MCF 10A (cell line): ENCODE data around the gene DDO. TPM values are rescaled to one million over a fixed set of nuclear protein-coding genes. Genes with fewer than 3 reads are reported as not detected.

ENCODE experiments used
- BruUV-seq: library from RNA; stranded (reverse); fragments of 400-500 nt; replicated peaks from 2 replicates; lab custom pipeline; 2021; lab: Mats Ljungman, UMichigan
- CTCF ChIA-PET: fragments of 300-600 bp; sonication (Branson Sonifier 250); formaldehyde crosslinking; extraction: SDS; loops from one replicate; lab custom pipeline; 2021; ENCODE audit warnings: antibody characterized with exemption, inconsistent platforms; lab: Yijun Ruan, JAX
- POLR2A ChIA-PET: fragments of 300-600, 350-650 bp; sonication (Branson Sonifier 250); formaldehyde crosslinking; extraction: SDS; loops from one replicate; lab custom pipeline; 2020; ENCODE audit warnings: antibody characterized with exemption, inconsistent platforms; lab: Yijun Ruan, JAX
- DNase-seq: peaks from one replicate; pipeline ENCODE4 v3.0.0-alpha.2; 2018; ENCODE audit not compliant: unreplicated experiment
- H3K27ac Mint-ChIP-seq: one replicate; pipeline ENCODE4 v1.8.0; 2022; ENCODE audit warnings: mild to moderate bottlenecking, low read depth, mixed read lengths; ENCODE audit not compliant: unreplicated experiment
- H3K27me3 Mint-ChIP-seq: one replicate; pipeline ENCODE4 v1.8.0; 2022; ENCODE audit warnings: mixed read lengths; ENCODE audit not compliant: insufficient read depth, unreplicated experiment
- H3K36me3 Mint-ChIP-seq: one replicate; pipeline ENCODE4 v1.8.0; 2022; ENCODE audit warnings: mild to moderate bottlenecking, moderate library complexity, mixed read lengths; ENCODE audit not compliant: insufficient read depth, unreplicated experiment
- H3K4me1 Mint-ChIP-seq: one replicate; pipeline ENCODE4 v1.8.0; 2022; ENCODE audit warnings: mixed read lengths; ENCODE audit not compliant: insufficient read depth, unreplicated experiment
- H3K4me3 Mint-ChIP-seq: one replicate; pipeline ENCODE4 v1.8.0; 2022; ENCODE audit warnings: mild to moderate bottlenecking, moderate library complexity, mixed read lengths; ENCODE audit not compliant: unreplicated experiment
- H3K9me3 Mint-ChIP-seq: one replicate; pipeline ENCODE4 v1.8.0; 2022; ENCODE audit warnings: mixed read lengths; ENCODE audit not compliant: unreplicated experiment
- CTCF ChIP-seq: fragments of 200-600 bp; IDR thresholded peaks from one replicate; pipeline ENCODE4 v1.8.0; 2022; ENCODE audit warnings: antibody characterized with exemption, mild to moderate bottlenecking; ENCODE audit not compliant: unreplicated experiment
- intact Hi-C: fragments of 100-400 bp; cut with micrococcal nuclease; formaldehyde crosslinking; loops from 2 replicates; pipeline ENCODE4 v1.14.1; 2022
- total RNA-seq: library from RNA; stranded (reverse); gene quantifications from 2 replicates; pipeline ENCODE4 v1.2.3, GENCODE V29; 2022

The DDO gene
- total RNA-seq, 1 experiment from 2014 or later = not detected

- intact Hi-C loops = no loop called here
- Mint-ChIP-seq H3K9me3 (no peaks in the 10 kb centered on the region), H3K27ac (no peak overlapping the region), H3K27me3 (peaks cover 63% of the 10 kb centered on the region), H3K4me3 (no peak overlapping the region), H3K4me1 (no peaks in the 10 kb centered on the region), H3K36me3 (no peaks in the 10 kb centered on the region)
- ChIA-PET CTCF (interaction anchor here (1.4 kb wide), 1 partner anchor 321 kb away, joined by 3 read pairs; no protein-coding TSS in a partner anchor), POLR2A (no interaction called here)
- DNase-seq = no peak
- TF ChIP-seq CTCF = no peak
- no TSS peak for BruUV-seq
These were observed 54.7 kb downstream of the DDO start for GRCh38 chr6:110360676-110361075.

- Mint-ChIP-seq H3K27ac (no peak overlapping the region), H3K4me1 (no peaks in the 10 kb centered on the region), H3K9me3 (no peaks in the 10 kb centered on the region), H3K27me3 (peaks cover 63% of the 10 kb centered on the region), H3K36me3 (no peaks in the 10 kb centered on the region), H3K4me3 (no peak overlapping the region)
- TF ChIP-seq CTCF = no peak
- CTCF ChIA-PET = interaction anchor here (0.8 kb wide), 1 partner anchor 320 kb away, joined by 3 read pairs; no protein-coding TSS in a partner anchor
- POLR2A ChIA-PET = no interaction called here
- intact Hi-C loops = no loop called here
- no TSS peak for BruUV-seq
- DNase-seq = no peak
These were observed 55.8 kb downstream of the DDO start for GRCh38 chr6:110359556-110359955.

GRCh38 chr6:110358553-110359160, 56.7 kb downstream of the DDO start:
- CTCF ChIA-PET = interaction anchor here (0.6 to 0.8 kb wide), 2 partner anchors 163 to 319 kb away, joined by 3 read pairs; no protein-coding TSS in a partner anchor
- H3K9me3 Mint-ChIP-seq = no peaks in the 10 kb centered on the region
- intact Hi-C loops = no loop called here
- no peak for TF ChIP-seq CTCF
- BruUV-seq = no TSS peak
- H3K27me3 Mint-ChIP-seq = peaks cover 55% of the 10 kb centered on the region
- POLR2A ChIA-PET = no interaction called here
- H3K4me1 Mint-ChIP-seq = no peaks in the 10 kb centered on the region
- no peak overlapping the region for H3K27ac Mint-ChIP-seq
- H3K4me3 Mint-ChIP-seq = no peak overlapping the region
- no peak for DNase-seq
- H3K36me3 Mint-ChIP-seq = no peaks in the 10 kb centered on the region

GRCh38 chr6:110357664-110358552, 57.5 kb downstream of the DDO start, which contains the start of gene METTL24:
METTL24 (minus strand) TSS chr6:110358349; CDS start chr6:110358272, 77 bp downstream.
- no peak for DNase-seq
- BruUV-seq = no TSS peak
- H3K9me3 Mint-ChIP-seq = no peaks in the 10 kb centered on the region
- H3K4me3 Mint-ChIP-seq = no peak within 1 kb of the TSS
- ChIA-PET POLR2A (no interaction called here), CTCF (interaction anchor here (0.6 kb wide), 1 partner anchor 162 kb away, joined by 3 read pairs; no protein-coding TSS in a partner anchor)
- peaks cover 52% of the 10 kb centered on the region for H3K27me3 Mint-ChIP-seq
- H3K27ac Mint-ChIP-seq = no peak within 1 kb of the TSS
- intact Hi-C loops = no loop called here
- no peaks in the 10 kb centered on the region for H3K36me3 Mint-ChIP-seq
- no peaks in the 10 kb centered on the region for H3K4me1 Mint-ChIP-seq
- no peak for TF ChIP-seq CTCF
